ENCODE results near the gene FAM170A. TPM values are rescaled to one million over a fixed set of nuclear protein-coding genes. Genes with fewer than 3 reads are reported as not detected.

Gene FAM170A
- total RNA-seq, 1 experiment from 2014 or later, result not detected

Other genes starting within 250 kb of the FAM170A start
- gene HSD17B4, start 177.1 kb upstream of the FAM170A start, total RNA-seq (2014; rRNA removed; shearing (Covaris generic)), result 138 and 183 TPM in 2 replicates